ENCODE data around the gene GLIS2.

The GLIS2 gene

GRCh38 chr16:4370151-4370550, 54.3 kb downstream of the GLIS2 start:
- no peak for DNase-seq (ENCODE audit: low read depth, low spot score)

- no peak for DNase-seq (ENCODE audit: low read depth, low spot score)
These were observed 54.9 kb downstream of the GLIS2 start for GRCh38 chr16:4370570-4371356.

DNA sequence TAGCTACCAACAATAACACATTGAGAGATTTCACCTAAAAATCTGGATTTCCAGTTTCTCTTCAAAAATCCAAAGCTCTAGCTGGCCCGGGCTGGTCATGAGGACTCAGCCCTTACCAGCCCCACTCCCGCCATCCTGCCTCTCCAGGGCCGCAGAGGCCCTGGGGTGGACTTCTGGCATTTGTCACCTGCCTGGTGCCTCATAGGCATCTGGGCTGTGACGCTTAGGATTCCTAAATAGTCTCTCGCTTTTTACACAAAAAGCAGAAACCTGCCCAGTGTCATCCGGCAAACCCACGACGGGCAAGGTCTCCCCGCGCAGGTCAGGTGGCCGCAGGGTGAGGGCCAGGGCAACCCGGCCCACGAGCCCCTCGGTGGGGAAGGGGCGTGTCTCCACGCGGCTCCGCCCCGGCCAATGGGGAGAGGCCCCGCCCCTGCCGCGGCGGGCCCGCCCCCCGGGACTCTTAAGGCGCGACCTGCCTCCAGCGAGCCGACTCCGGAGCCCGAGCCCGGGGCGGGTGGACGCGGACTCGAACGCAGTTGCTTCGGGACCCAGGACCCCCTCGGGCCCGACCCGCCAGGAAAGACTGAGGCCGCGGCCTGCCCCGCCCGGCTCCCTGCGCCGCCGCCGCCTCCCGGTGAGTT, 55.6 kb downstream of the GLIS2 start, which contains the start of gene VASN:
Gene VASN, plus strand, starts transcription at position 492 of the 644 bp plus-strand sequence. CDS start 9,030 bp downstream, outside the sequence.
- DNase-seq (ENCODE audit: low read depth, low spot score) = no peak

GRCh38 chr16:4372001-4372577, 56.2 kb downstream of the GLIS2 start:
- DNase-seq (ENCODE audit: low read depth, low spot score) = no peak

GRCh38 chr16:4372578-4373355, 56.9 kb downstream of the GLIS2 start:
- no peak for DNase-seq (ENCODE audit: low read depth, low spot score)

DNA sequence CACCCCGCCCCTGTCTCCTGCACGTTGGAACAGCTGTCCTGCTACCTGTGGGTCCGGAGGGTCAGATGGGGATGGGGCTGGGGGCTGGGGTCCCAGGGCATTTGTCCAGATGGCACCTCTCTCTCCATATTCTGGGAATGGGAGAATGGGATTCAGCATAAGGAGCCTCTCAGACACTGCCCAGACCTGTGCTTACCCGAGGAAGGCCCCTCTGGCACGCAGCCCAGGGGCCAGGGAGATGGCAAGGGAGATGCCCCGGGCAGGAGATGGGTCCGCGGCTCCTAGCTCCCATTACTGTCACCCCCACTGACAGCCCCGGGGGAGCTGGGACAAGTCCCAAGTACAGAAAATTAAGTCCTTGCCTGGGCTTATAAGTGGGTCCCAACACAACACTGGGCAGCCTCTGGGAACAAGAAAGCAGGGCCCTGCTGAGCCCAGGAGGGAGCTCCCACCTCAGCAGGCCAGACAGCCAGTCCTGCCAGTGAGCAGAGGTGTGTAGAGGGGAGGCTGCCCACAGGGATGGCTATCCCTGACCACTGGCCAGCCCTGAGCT, 57.6 kb downstream of the GLIS2 start:
- DNase-seq (ENCODE audit: low read depth, low spot score) = no peak

- DNase-seq (ENCODE audit: low read depth, low spot score) = no peak
These were observed 58.3 kb downstream of the GLIS2 start for GRCh38 chr16:4373909-4374742.

GRCh38 chr16:4375717-4376116, 59.9 kb downstream of the GLIS2 start:
- no peak for DNase-seq (ENCODE audit: low read depth, low spot score)

GRCh38 chr16:4376126-4376892, 60.4 kb downstream of the GLIS2 start:
- DNase-seq (ENCODE audit: low read depth, low spot score) = no peak

DNA sequence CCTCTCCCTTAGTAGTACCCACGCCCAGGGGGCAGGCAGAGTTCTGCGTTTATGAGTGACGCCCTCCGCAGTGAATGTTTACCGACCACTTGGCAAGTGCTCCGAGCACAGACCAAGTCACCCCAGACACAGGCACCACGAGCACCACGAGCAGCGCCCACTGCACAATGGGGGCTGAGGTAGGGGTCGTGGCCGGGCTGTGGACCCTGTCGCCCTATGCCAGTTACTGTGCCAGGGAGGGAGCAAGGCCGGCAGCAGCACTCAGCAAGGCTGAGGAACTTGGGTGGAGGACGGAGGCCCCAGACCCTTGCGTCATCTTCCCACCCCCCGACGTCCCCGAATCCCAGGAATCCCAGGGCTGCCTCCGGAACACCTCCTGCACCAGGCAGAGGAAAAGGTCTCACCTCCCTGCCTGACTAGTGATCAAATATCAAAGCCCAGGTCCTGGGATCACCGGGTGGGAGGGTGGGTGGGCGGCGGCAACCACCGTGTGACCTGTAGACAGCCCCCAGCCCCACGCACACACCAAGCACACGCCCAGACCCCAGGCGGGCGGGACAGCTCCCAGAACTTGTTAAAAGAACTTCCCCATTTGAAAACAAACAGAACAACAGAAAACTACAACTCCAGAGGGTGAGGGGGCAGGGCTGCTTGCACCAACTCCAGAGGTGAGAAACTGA, 61.2 kb downstream of the GLIS2 start:
- no peak for DNase-seq (ENCODE audit: low read depth, low spot score)

DNA sequence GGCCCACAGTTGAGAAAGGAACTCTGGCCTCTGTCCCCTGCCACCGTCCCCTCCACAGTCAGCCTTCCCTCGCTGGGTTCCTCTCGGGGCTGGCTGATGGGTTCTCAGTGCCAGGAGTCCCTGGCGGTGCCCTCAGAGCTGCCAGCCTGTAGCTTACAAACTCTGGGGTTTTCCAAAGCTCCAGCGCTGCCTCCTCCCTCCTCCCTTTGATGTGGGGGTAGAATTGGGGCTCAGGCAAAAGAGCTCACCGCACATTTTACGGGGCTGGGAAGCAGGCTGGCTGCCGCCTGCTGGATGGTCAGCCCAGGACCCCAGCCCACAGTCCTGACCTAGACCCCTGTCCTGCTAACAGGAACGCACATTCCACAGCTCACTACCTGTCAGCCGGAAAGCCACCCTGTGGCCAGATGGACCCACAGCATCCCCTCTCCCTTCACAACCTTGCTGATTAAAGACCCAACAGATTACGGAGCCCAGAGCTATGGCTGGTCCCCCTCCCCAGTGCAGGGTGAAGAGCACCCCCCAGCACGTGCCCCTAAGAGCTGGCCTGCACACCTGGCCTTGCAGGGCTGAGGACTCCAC, 61.8 kb downstream of the GLIS2 start:
- DNase-seq (ENCODE audit: low read depth, low spot score) = no peak

GRCh38 chr16:4378161-4378666, 62.3 kb downstream of the GLIS2 start:
- DNase-seq (ENCODE audit: low read depth, low spot score) = no peak

GRCh38 chr16:4378999-4379690, 63.3 kb downstream of the GLIS2 start:
- no peak for DNase-seq (ENCODE audit: low read depth, low spot score)

DNA sequence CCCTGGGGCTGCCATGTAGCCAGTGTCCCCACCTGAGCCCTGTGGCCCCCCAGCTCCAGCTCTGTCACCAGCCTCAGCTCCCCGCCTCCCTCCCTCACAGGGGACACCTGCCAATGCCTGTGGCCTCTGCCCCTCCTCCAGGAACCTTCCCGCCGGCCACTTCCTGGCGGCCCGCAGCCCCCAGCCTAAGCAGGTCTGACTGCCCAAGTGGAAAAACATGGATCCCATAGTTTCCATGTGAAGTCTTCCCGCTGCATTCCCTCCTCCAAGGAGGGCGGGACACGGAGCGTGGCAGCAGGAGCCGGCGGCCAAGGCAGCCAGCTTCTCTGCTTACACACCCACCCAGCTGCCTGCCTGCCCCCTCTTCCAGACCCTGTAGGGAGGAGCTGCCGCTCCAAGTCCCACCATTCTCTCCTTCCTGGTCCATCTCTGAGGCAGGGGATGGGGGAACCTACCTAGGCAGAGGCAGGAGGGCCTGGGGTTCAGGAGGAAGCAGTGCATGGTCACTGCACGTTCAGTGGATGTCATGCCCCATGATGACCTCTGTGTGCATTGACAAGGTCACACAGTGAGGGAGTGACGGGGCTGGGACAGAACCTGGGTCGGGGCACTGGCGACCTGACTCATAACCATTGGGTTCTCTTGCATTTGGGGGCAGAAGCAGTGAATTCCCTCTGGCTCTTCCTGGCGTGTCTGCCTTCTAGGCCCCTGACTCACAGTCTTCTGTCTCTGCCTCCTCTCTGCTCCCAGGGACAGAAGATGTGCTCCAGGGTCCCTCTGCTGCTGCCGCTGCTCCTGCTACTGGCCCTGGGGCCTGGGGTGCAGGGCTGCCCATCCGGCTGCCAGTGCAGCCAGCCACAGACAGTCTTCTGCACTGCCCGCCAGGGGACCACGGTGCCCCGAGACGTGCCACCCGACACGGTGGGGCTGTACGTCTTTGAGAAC, 64.5 kb downstream of the GLIS2 start:
- no peak for DNase-seq (ENCODE audit: low read depth, low spot score)

DNA sequence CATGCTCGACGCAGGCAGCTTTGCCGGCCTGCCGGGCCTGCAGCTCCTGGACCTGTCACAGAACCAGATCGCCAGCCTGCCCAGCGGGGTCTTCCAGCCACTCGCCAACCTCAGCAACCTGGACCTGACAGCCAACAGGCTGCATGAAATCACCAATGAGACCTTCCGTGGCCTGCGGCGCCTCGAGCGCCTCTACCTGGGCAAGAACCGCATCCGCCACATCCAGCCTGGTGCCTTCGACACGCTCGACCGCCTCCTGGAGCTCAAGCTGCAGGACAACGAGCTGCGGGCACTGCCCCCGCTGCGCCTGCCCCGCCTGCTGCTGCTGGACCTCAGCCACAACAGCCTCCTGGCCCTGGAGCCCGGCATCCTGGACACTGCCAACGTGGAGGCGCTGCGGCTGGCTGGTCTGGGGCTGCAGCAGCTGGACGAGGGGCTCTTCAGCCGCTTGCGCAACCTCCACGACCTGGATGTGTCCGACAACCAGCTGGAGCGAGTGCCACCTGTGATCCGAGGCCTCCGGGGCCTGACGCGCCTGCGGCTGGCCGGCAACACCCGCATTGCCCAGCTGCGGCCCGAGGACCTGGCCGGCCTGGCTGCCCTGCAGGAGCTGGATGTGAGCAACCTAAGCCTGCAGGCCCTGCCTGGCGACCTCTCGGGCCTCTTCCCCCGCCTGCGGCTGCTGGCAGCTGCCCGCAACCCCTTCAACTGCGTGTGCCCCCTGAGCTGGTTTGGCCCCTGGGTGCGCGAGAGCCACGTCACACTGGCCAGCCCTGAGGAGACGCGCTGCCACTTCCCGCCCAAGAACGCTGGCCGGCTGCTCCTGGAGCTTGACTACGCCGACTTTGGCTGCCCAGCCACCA, 65.4 kb downstream of the GLIS2 start:
- DNase-seq (ENCODE audit: low read depth, low spot score) = no peak

Measured in brain pericyte (primary cell).